OCI-LY1 (cell line): ENCODE measurements around the gene TSPAN5.

Experiments
- H2AFZ ChIP-seq: fragments of 200-600 bp; sonication (generic), shearing (Covaris generic); 2 replicates; pipeline ENCODE4 v1.6.0; 2014; ENCODE audit warnings: antibody characterized with exemption, mild to moderate bottlenecking, low read length
- H3F3A ChIP-seq: fragments of 200-600 bp; sonication (generic), shearing (Covaris generic); 2 replicates; pipeline ENCODE4 v1.6.0; 2014; ENCODE audit warnings: mild to moderate bottlenecking, antibody characterized with exemption, low read length, moderate library complexity; ENCODE audit not compliant: insufficient read depth
- H3K27ac ChIP-seq: fragments of 200-600 bp; sonication (generic); 2 replicates; pipeline ENCODE4 v1.5.1; 2014; ENCODE audit warnings: low read length, mixed run types, mild to moderate bottlenecking, low read depth; ENCODE audit not compliant: poor library complexity, severe bottlenecking
- H3K27me3 ChIP-seq: fragments of 200-600 bp; sonication (generic); 2 replicates; pipeline ENCODE4 v1.6.0; 2014; ENCODE audit warnings: antibody characterized with exemption, mild to moderate bottlenecking, low read length, moderate library complexity; ENCODE audit not compliant: insufficient read depth
- H3K36me3 ChIP-seq: fragments of 200-600 bp; sonication (generic); 2 replicates; pipeline ENCODE4 v1.6.1; 2014; ENCODE audit warnings: mild to moderate bottlenecking, antibody characterized with exemption, low read length, moderate library complexity, mixed read lengths; ENCODE audit not compliant: insufficient read depth
- H3K4me1 ChIP-seq: fragments of 200-600 bp; sonication (generic); 2 replicates; pipeline ENCODE4 v1.5.1; 2014; ENCODE audit warnings: mild to moderate bottlenecking, low read length, moderate library complexity; ENCODE audit not compliant: insufficient read depth, severe bottlenecking
- H3K4me2 ChIP-seq: fragments of 200-600 bp; sonication (generic), shearing (Covaris generic); 2 replicates; pipeline ENCODE4 v1.6.1; 2014; ENCODE audit warnings: low read length
- H3K4me3 ChIP-seq: fragments of 200-600 bp; sonication (generic); 2 replicates; pipeline ENCODE4 v1.5.1; 2014; ENCODE audit warnings: low read length, low read depth, mild to moderate bottlenecking, mixed read lengths; ENCODE audit not compliant: poor library complexity, severe bottlenecking
- H3K79me2 ChIP-seq: fragments of 200-600 bp; shearing (Covaris generic); 2 replicates; pipeline ENCODE4 v1.6.1; 2016; ENCODE audit warnings: mixed run types, low read length, mixed read lengths; ENCODE audit not compliant: insufficient read depth
- H3K9ac ChIP-seq: fragments of 200-600 bp; sonication (generic), shearing (Covaris generic); 2 replicates; pipeline ENCODE4 v1.6.1; 2014; ENCODE audit warnings: mild to moderate bottlenecking, low read length, mixed read lengths
- H3K9me2 ChIP-seq: fragments of 200-600 bp; sonication (generic), shearing (Covaris generic); 2 replicates; pipeline ENCODE4 v1.6.1; 2014; ENCODE audit warnings: low read depth, mild to moderate bottlenecking, low read length, mixed read lengths
- H3K9me3 ChIP-seq: fragments of 200-600 bp; shearing (Covaris generic); 2 replicates; pipeline ENCODE4 v1.6.1; 2014; ENCODE audit warnings: low read length, mixed read lengths
- H4K20me1 ChIP-seq: fragments of 200-600 bp; sonication (generic), shearing (Covaris generic); 2 replicates; pipeline ENCODE4 v1.6.0; 2016; ENCODE audit warnings: mild to moderate bottlenecking, low read length; ENCODE audit not compliant: insufficient read depth
- EZH2 ChIP-seq: fragments of 200-600 bp; sonication (generic), shearing (Covaris generic); IDR thresholded peaks from 2 replicates; pipeline ENCODE4 v1.8.0; 2017; ENCODE audit warnings: borderline replicate concordance, mixed run types, mild to moderate bottlenecking, antibody characterized with exemption, low read length, moderate library complexity, mixed read lengths
- TF ChIP-seq, protein P1 (sequence below): fragments of 200-600 bp; sonication (generic), shearing (Covaris generic); IDR thresholded peaks from 2 replicates; pipeline ENCODE4 v1.5.1; 2017; ENCODE audit warnings: mild to moderate bottlenecking, antibody characterized with exemption, low read length, moderate library complexity, mixed read lengths

TSPAN5 gene

DNA sequence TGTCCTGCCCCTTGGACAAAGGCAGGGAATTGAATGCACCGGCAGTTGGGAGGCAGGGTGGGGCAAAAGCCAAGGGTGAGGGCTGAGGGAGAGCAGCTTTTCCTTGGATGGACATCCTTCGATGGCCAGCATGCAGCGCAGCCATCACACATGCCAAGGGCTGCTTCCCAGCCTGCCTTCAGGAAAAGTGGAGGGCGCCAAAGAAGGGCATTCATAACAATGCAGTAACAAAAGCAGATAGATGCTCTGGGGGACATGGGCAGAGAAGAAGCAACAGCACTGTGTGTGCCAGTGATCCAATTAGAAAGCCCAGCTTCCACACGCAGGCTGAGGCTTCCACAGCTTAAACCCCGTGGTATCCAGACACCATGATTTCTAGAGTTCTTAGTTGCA lies 71.5 kb downstream of the TSPAN5 start:
- Histone ChIP-seq H3K9me2 (no peaks in the 10 kb centered on the region), H4K20me1 (no peaks in the 10 kb centered on the region), H3K27me3 (no peaks in the 10 kb centered on the region), H3K4me1 (no peaks in the 10 kb centered on the region), H3K9me3 (no peaks in the 10 kb centered on the region), H3K27ac (no peak overlapping the region), H3K36me3 (no peaks in the 10 kb centered on the region), H3K79me2 (no peaks in the 10 kb centered on the region), H3K9ac (no peak overlapping the region), H3K4me2 (no peak overlapping the region), H2AFZ (no peak overlapping the region), H3F3A (no peaks in the 10 kb centered on the region), H3K4me3 (no peak overlapping the region)
- TF ChIP-seq EZH2 = no peak
- TF ChIP-seq, protein P1, sequence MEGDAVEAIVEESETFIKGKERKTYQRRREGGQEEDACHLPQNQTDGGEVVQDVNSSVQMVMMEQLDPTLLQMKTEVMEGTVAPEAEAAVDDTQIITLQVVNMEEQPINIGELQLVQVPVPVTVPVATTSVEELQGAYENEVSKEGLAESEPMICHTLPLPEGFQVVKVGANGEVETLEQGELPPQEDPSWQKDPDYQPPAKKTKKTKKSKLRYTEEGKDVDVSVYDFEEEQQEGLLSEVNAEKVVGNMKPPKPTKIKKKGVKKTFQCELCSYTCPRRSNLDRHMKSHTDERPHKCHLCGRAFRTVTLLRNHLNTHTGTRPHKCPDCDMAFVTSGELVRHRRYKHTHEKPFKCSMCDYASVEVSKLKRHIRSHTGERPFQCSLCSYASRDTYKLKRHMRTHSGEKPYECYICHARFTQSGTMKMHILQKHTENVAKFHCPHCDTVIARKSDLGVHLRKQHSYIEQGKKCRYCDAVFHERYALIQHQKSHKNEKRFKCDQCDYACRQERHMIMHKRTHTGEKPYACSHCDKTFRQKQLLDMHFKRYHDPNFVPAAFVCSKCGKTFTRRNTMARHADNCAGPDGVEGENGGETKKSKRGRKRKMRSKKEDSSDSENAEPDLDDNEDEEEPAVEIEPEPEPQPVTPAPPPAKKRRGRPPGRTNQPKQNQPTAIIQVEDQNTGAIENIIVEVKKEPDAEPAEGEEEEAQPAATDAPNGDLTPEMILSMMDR = no peak

DNA sequence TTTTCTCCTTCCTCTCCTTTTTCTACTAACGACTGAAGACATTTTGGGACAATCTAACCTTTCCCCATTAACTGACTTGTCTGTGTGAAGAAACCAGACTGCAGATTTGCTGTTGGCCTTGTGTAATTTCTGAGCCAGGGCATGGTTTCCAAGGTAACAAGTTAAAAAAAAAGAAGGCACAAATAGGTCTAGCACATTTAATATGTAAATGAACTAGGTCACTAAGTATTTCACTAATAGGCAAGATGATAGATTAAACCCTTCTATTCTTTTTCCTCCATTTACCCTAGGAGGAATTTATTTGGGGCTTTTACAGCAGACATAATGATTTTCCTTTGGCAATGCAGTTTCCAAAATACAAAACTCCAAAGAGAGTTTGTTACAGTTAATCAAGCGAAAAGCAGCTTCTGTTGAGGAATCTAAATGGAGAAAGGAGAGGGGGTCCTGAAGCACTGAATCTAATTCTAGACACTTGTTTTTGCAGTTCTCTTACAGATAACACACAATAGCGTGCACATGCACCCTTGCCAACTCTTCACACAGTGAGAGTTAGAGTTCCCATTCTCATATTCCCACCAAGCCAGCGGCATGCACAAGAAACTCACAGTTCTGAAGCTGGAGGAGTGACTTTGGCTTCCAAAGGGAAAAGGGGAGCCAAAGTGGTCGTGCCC lies 72.0 kb downstream of the TSPAN5 start:
- no peak overlapping the region for H3K9ac ChIP-seq
- no peaks in the 10 kb centered on the region for H3K79me2 ChIP-seq
- no peaks in the 10 kb centered on the region for H3K27me3 ChIP-seq
- no peaks in the 10 kb centered on the region for H3K9me3 ChIP-seq
- H3K36me3 ChIP-seq = no peaks in the 10 kb centered on the region
- no peaks in the 10 kb centered on the region for H3K4me1 ChIP-seq
- H3K4me3 ChIP-seq = no peak overlapping the region
- no peak overlapping the region for H2AFZ ChIP-seq
- no peaks in the 10 kb centered on the region for H4K20me1 ChIP-seq
- TF ChIP-seq, protein P1 = no peak
- TF ChIP-seq EZH2 = no peak
- H3F3A ChIP-seq = no peaks in the 10 kb centered on the region
- H3K27ac ChIP-seq = no peak overlapping the region
- H3K9me2 ChIP-seq = no peaks in the 10 kb centered on the region
- no peak overlapping the region for H3K4me2 ChIP-seq

DNA sequence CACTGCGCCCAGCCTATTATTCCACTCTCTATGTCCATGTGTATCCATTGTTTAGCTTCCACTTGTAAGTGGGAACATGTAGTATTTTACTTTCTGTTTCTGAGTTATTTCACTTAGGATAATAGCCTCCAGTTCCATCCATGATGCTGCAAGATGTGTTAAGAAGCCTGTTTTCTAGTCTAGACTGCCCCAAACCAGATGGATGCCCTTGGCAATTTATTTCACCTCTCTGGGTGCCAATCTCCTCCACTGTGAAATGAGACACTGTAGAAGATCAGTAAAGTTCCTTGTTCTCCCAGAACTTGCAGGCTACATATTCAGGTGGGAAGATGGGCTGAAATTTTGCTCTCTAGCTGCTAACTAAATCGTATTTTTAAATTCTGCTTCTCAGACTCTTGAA lies 72.8 kb downstream of the TSPAN5 start:
- no peaks in the 10 kb centered on the region for H3K4me1 ChIP-seq
- H2AFZ ChIP-seq = no peak overlapping the region
- H4K20me1 ChIP-seq = no peaks in the 10 kb centered on the region
- TF ChIP-seq, protein P1 = no peak
- no peak for TF ChIP-seq EZH2
- no peaks in the 10 kb centered on the region for H3K79me2 ChIP-seq
- no peaks in the 10 kb centered on the region for H3K9me3 ChIP-seq
- H3K4me3 ChIP-seq = no peak overlapping the region
- H3K4me2 ChIP-seq = no peak overlapping the region
- no peaks in the 10 kb centered on the region for H3F3A ChIP-seq
- no peaks in the 10 kb centered on the region for H3K27me3 ChIP-seq
- no peaks in the 10 kb centered on the region for H3K9me2 ChIP-seq
- no peak overlapping the region for H3K9ac ChIP-seq
- no peaks in the 10 kb centered on the region for H3K36me3 ChIP-seq
- H3K27ac ChIP-seq = no peak overlapping the region
